WTC11 (cell line): Measurements from ENCODE around the gene LDB2.

Experiments
- ATF1 ChIP-seq: sonication (generic); formaldehyde crosslinking; IDR thresholded peaks from 2 replicates; pipeline ENCODE4 v1.8.1; 2023; ENCODE audit warnings: mild to moderate bottlenecking, moderate library complexity, missing genetic modification reagents
- ESRRA ChIP-seq: sonication (generic); formaldehyde crosslinking; IDR thresholded peaks from 2 replicates; pipeline ENCODE4 v1.8.1; 2022; ENCODE audit warnings: mild to moderate bottlenecking, missing genetic modification reagents, borderline replicate concordance
- HMGA2 ChIP-seq: fragments of 250-450 bp; sonication (Bioruptor Pico); IDR thresholded peaks from 2 replicates; pipeline ENCODE4 v1.4.0; 2021; ENCODE audit warnings: mild to moderate bottlenecking, moderate library complexity
- JUN ChIP-seq: sonication (generic); formaldehyde crosslinking; IDR thresholded peaks from 2 replicates; pipeline ENCODE4 v1.8.0; 2023; ENCODE audit warnings: mild to moderate bottlenecking, missing genetic modification reagents
- NR2C2 ChIP-seq: sonication (generic); formaldehyde crosslinking; IDR thresholded peaks from 2 replicates; pipeline ENCODE4 v1.8.0; 2022; ENCODE audit warnings: mild to moderate bottlenecking, missing genetic modification reagents
- NR3C1 ChIP-seq: sonication (generic); formaldehyde crosslinking; conservative IDR thresholded peaks from 2 replicates; pipeline ENCODE4 v1.8.1; 2023; ENCODE audit warnings: low read depth, mild to moderate bottlenecking, missing genetic modification reagents
- TCF7 ChIP-seq: sonication (generic); formaldehyde crosslinking; IDR thresholded peaks from 2 replicates; pipeline ENCODE4 v1.8.0; 2022; ENCODE audit warnings: mild to moderate bottlenecking, low read depth, missing genetic modification reagents, moderate library complexity
- ZNF232 ChIP-seq: sonication (generic); formaldehyde crosslinking; IDR thresholded peaks from 2 replicates; pipeline ENCODE4 v1.8.0; 2022; ENCODE audit warnings: mild to moderate bottlenecking, missing genetic modification reagents
- TF ChIP-seq, protein P1 (sequence below): sonication (generic); formaldehyde crosslinking; IDR thresholded peaks from 2 replicates; pipeline ENCODE4 v1.8.1; 2022; ENCODE audit warnings: low read depth, missing genetic modification reagents, borderline replicate concordance
- TF ChIP-seq, protein P2 (sequence below): fragments of 200-600 bp; IDR thresholded peaks from 2 replicates; pipeline ENCODE4 v1.8.0; 2022; ENCODE audit warnings: antibody characterized with exemption
- TF ChIP-seq, protein P3 (sequence below): sonication (generic); formaldehyde crosslinking; IDR thresholded peaks from 2 replicates; pipeline ENCODE4 v1.8.1; 2023; ENCODE audit warnings: mild to moderate bottlenecking, missing genetic modification reagents, moderate library complexity
- TF ChIP-seq, protein P4 (sequence below): sonication (generic); formaldehyde crosslinking; IDR thresholded peaks from 2 replicates; pipeline ENCODE4 v1.8.0; 2022; ENCODE audit warnings: mild to moderate bottlenecking, missing genetic modification reagents

DNA sequence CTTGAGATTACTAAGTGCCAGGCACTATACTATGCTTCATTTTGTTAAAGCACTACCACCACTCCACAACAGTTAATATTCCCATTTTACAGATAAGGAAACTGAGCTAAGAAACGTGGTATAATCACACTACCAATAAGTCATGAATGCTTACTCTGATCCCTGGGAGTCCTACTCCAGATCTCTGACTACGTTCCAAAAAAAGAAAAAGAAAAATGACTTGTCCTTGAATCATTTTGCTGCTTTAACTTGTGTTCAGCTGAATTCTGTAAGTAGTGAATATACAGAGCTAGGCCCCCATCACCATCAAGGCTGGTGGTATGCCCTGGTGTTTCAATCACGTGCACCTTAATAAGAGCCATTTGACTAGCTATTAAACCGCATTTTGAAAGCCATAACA, 39.4 kb downstream of the LDB2 start:
- TF ChIP-seq JUN (CRISPR knock-in tag) = no peak
- no peak for TF ChIP-seq ZNF232 (CRISPR knock-in tag)
- no peak for TF ChIP-seq ATF1
- TF ChIP-seq, protein P1, sequence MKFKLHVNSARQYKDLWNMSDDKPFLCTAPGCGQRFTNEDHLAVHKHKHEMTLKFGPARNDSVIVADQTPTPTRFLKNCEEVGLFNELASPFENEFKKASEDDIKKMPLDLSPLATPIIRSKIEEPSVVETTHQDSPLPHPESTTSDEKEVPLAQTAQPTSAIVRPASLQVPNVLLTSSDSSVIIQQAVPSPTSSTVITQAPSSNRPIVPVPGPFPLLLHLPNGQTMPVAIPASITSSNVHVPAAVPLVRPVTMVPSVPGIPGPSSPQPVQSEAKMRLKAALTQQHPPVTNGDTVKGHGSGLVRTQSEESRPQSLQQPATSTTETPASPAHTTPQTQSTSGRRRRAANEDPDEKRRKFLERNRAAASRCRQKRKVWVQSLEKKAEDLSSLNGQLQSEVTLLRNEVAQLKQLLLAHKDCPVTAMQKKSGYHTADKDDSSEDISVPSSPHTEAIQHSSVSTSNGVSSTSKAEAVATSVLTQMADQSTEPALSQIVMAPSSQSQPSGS (CRISPR knock-in tag) = no peak
- TF ChIP-seq ESRRA (CRISPR knock-in tag) = no peak
- TF ChIP-seq, protein P2, sequence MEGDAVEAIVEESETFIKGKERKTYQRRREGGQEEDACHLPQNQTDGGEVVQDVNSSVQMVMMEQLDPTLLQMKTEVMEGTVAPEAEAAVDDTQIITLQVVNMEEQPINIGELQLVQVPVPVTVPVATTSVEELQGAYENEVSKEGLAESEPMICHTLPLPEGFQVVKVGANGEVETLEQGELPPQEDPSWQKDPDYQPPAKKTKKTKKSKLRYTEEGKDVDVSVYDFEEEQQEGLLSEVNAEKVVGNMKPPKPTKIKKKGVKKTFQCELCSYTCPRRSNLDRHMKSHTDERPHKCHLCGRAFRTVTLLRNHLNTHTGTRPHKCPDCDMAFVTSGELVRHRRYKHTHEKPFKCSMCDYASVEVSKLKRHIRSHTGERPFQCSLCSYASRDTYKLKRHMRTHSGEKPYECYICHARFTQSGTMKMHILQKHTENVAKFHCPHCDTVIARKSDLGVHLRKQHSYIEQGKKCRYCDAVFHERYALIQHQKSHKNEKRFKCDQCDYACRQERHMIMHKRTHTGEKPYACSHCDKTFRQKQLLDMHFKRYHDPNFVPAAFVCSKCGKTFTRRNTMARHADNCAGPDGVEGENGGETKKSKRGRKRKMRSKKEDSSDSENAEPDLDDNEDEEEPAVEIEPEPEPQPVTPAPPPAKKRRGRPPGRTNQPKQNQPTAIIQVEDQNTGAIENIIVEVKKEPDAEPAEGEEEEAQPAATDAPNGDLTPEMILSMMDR = no peak
- TF ChIP-seq HMGA2 (CRISPR knock-in tag) = no peak
- TF ChIP-seq, protein P3, sequence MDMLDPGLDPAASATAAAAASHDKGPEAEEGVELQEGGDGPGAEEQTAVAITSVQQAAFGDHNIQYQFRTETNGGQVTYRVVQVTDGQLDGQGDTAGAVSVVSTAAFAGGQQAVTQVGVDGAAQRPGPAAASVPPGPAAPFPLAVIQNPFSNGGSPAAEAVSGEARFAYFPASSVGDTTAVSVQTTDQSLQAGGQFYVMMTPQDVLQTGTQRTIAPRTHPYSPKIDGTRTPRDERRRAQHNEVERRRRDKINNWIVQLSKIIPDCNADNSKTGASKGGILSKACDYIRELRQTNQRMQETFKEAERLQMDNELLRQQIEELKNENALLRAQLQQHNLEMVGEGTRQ (CRISPR knock-in tag) = no peak
- no peak for TF ChIP-seq NR2C2 (CRISPR knock-in tag)
- TF ChIP-seq NR3C1 (CRISPR knock-in tag) = no peak
- TF ChIP-seq, protein P4, sequence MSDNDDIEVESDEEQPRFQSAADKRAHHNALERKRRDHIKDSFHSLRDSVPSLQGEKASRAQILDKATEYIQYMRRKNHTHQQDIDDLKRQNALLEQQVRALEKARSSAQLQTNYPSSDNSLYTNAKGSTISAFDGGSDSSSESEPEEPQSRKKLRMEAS (CRISPR knock-in tag) = no peak
- TF ChIP-seq TCF7 = no peak
